ENCODE measurements around the gene SYNJ1. TPM values are rescaled to one million over a fixed set of nuclear protein-coding genes. Genes with fewer than 3 reads are reported as not detected.

Gene SYNJ1
- total and polyA plus RNA-seq, 10 of the 15 experiments (the other 5 are each of a cell fraction or from before 2014, with no cell fraction given): 1.2 to 7.0 (median 3.5) TPM

DNA sequence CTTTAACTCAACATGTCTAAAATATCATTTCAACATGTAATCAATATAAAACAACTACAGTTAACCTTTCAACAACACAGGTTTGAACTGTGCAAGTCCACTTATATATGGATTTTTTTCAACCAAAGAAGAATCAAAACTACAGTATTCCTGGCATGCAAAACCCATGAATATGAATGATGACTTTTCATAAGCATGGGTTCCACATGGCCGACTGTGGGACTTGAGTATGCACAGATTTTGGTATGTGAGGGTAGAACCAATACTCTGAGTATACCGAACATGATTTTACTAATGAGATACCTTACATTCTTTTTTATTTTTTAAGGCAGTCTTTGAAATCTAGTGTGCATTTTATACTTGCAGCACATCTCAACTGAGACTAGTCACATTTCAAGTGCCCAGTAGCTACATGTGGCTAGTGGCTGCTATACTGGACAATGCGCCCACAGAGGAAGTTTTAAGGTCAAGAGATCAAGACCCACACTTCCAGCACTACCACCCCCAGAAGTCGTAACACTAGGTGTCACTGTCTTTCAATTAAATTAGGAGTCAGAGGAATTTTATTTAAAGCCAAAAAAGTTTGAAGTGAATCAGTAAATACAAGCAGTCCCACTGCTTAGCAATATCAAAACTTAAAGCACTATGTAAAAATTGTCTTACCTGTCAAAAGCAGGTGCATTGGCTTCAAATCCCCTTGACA is 40.0 kb downstream of the SYNJ1 start:
- H3K36me3 ChIP-seq (ENCODE audit: control insufficient read depth in 2 of 2, insufficient read depth in 2 of 2, low read length in 1 of 2): peaks cover 2 to 4% of the 10 kb centered on the region in 2 experiments; a peak in 3 of 4 replicates
- POLR2A ChIA-PET: no interaction called here
- H2AFZ ChIP-seq (ENCODE audit: control insufficient read depth, low read depth, low read length): no peak overlapping the region
- no TSS peak for BruUV-seq (replicated peaks)
- TF ChIP-seq PRDM15 (CRISPR knock-in tag; IDR thresholded peaks at IDR 0.05) (no peak), RAD21 (IDR thresholded peaks at IDR 0.05; ENCODE audit: insufficient read depth, low read depth, low read length) (peak; percentile 62), SMC3 (IDR thresholded peaks at IDR 0.05; ENCODE audit: borderline replicate concordance, low read length) (peak; percentile 25; the same call in 1 of the 2 replicates), NR2F1 (conservative IDR thresholded peaks at IDR 0.05) (peak; percentile 49; the same call in 1 of the 2 replicates), BCL3 (IDR thresholded peaks at IDR 0.05; ENCODE audit: borderline replicate concordance, insufficient read depth, low read depth, low read length, poor library complexity, severe bottlenecking) (no peak)
- TF ChIP-seq, protein P1, sequence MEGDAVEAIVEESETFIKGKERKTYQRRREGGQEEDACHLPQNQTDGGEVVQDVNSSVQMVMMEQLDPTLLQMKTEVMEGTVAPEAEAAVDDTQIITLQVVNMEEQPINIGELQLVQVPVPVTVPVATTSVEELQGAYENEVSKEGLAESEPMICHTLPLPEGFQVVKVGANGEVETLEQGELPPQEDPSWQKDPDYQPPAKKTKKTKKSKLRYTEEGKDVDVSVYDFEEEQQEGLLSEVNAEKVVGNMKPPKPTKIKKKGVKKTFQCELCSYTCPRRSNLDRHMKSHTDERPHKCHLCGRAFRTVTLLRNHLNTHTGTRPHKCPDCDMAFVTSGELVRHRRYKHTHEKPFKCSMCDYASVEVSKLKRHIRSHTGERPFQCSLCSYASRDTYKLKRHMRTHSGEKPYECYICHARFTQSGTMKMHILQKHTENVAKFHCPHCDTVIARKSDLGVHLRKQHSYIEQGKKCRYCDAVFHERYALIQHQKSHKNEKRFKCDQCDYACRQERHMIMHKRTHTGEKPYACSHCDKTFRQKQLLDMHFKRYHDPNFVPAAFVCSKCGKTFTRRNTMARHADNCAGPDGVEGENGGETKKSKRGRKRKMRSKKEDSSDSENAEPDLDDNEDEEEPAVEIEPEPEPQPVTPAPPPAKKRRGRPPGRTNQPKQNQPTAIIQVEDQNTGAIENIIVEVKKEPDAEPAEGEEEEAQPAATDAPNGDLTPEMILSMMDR (IDR thresholded peaks at IDR 0.05 in 2 of 3, conservative IDR thresholded peaks at IDR 0.05 in 1 of 3; ENCODE audit: control insufficient read depth in 2 of 3, extremely low read depth in 1 of 3, insufficient read depth in 1 of 3, low read depth in 3 of 3, low read length in 3 of 3): peak in 2 of 3 experiments; percentile 20 to 25; a peak in 2 of 6 replicates
- no peaks in the 10 kb centered on the region for H3K4me1 ChIP-seq (ENCODE audit: control insufficient read depth, insufficient read depth, low read length)
- no peaks in the 10 kb centered on the region for H3K9me3 ChIP-seq (replicated peaks; ENCODE audit: control insufficient read depth, insufficient read depth, low read length)
- H3K79me2 ChIP-seq (ENCODE audit: control insufficient read depth, insufficient read depth, low read length): no peaks in the 10 kb centered on the region
- DNase-seq (ENCODE audit: low read depth, low spot score): no peak
- H3K4me3 ChIP-seq: no peak overlapping the region
- H3K27ac ChIP-seq (ENCODE audit: control insufficient read depth, insufficient read depth): no peak overlapping the region
- SMC1A ChIA-PET (ENCODE audit: uncharacterized antibody, unreplicated experiment): no interaction called here
- no peaks in the 10 kb centered on the region for H3K27me3 ChIP-seq (replicated peaks in 1 of 2; ENCODE audit: control insufficient read depth in 2 of 2, insufficient read depth in 2 of 2, low read length in 1 of 2)
- in situ Hi-C loops (cut with MboI): no loop called here
- no peak for ATAC-seq
- CTCF ChIA-PET: no interaction called here
- H4K20me1 ChIP-seq (ENCODE audit: control insufficient read depth, insufficient read depth): no peaks in the 10 kb centered on the region
- no peak overlapping the region for H3K4me2 ChIP-seq (ENCODE audit: control insufficient read depth, insufficient read depth)
- FAIRE-seq: no peak
- intact Hi-C loops (cut with micrococcal nuclease; ENCODE audit: unreplicated experiment): no loop called here
- WGBS (ENCODE audit: insufficient coverage, insufficient replicate concordance, low lambda C conversion rate, missing lambda C conversion rate): 65% methylated on average over 4 of the region's 4 CpGs
- no peak overlapping the region for H3K9ac ChIP-seq (ENCODE audit: control insufficient read depth, insufficient read depth, low read length)
- RAD21 ChIA-PET (ENCODE audit: unreplicated experiment): no interaction called here
